ENCODE results near the gene PIP4K2A.

- TF ChIP-seq, protein P1, sequence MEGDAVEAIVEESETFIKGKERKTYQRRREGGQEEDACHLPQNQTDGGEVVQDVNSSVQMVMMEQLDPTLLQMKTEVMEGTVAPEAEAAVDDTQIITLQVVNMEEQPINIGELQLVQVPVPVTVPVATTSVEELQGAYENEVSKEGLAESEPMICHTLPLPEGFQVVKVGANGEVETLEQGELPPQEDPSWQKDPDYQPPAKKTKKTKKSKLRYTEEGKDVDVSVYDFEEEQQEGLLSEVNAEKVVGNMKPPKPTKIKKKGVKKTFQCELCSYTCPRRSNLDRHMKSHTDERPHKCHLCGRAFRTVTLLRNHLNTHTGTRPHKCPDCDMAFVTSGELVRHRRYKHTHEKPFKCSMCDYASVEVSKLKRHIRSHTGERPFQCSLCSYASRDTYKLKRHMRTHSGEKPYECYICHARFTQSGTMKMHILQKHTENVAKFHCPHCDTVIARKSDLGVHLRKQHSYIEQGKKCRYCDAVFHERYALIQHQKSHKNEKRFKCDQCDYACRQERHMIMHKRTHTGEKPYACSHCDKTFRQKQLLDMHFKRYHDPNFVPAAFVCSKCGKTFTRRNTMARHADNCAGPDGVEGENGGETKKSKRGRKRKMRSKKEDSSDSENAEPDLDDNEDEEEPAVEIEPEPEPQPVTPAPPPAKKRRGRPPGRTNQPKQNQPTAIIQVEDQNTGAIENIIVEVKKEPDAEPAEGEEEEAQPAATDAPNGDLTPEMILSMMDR (IDR thresholded peaks at IDR 0.05), result no peak
- no peak for TF ChIP-seq POLR2A (IDR thresholded peaks at IDR 0.05)
Observed at GRCh38 chr10:22679608-22680007, 34.8 kb downstream of the PIP4K2A start.

Data from body of pancreas (tissue), 4 donors.